ENCODE results near the gene GFER.

DNA sequence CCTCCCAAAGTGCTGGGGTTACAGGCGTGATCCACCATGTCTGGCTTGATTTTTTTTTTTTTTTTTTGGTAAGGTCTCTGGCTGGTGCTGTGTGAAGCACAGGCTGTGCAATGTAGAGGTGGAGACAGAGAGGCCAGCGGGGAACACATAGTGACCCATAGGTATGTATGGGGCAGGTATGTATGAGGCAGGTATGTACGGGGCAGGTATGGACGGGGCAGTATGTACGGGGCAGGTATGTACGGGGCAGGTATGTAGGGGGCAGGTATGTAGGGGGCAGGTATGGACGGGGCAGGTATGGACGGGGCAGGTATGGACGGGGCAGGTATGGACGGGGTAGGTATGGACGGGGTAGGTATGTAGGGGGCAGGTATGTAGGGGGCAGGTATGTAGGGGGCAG, 34.5 kb upstream of the GFER start:
- TF ChIP-seq, protein P1, sequence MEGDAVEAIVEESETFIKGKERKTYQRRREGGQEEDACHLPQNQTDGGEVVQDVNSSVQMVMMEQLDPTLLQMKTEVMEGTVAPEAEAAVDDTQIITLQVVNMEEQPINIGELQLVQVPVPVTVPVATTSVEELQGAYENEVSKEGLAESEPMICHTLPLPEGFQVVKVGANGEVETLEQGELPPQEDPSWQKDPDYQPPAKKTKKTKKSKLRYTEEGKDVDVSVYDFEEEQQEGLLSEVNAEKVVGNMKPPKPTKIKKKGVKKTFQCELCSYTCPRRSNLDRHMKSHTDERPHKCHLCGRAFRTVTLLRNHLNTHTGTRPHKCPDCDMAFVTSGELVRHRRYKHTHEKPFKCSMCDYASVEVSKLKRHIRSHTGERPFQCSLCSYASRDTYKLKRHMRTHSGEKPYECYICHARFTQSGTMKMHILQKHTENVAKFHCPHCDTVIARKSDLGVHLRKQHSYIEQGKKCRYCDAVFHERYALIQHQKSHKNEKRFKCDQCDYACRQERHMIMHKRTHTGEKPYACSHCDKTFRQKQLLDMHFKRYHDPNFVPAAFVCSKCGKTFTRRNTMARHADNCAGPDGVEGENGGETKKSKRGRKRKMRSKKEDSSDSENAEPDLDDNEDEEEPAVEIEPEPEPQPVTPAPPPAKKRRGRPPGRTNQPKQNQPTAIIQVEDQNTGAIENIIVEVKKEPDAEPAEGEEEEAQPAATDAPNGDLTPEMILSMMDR (IDR thresholded peaks at IDR 0.05) = no peak
- no peak for TF ChIP-seq POLR2A (IDR thresholded peaks at IDR 0.05)

Measured in gastroesophageal sphincter (tissue), 3 donors.